Cerebellar nuclear complex (tissue), 1 donor: ENCODE results near the gene RTF1.

Experiments
- DNase-seq, 2 experiments: peaks; one replicate each; lab custom pipeline; 2025; lab: John Stamatoyannopoulos, UW

Gene RTF1

DNA sequence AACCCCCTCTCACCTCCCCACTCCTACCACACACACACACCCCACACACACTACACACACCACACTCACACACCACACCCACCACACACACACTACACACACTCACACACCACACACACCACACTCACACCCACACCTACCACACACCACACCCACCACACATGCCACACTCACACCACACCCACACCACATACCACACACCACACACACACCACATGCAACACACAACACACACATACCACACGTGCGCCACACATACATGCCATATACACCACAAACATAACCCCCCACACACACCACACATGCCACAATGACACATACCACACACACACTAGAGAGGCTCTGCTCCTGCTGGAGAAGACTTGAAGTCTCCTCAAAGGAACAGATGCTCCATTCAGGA is 70.9 kb downstream of the RTF1 start:
- DNase-seq: no peak

DNA sequence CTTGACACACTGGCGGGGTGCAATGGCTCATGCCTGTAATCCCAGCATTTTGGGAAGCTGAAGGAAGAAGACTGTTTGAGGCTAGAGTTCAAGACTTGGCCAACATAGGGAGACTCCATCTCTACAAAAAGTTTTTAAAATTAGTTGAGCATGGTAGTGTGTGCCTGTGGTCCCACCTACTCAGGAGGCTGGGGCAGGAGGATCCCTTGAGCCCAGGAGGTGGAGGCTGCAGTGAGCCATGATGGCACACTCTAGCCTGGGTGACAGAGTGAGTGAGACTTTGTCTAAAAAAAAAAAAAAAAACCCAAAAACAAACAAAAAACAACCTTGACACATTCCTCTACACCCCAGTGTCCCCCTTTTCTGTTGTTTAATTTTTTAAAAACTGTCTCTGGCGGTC is 72.7 kb downstream of the RTF1 start:
- no peak for DNase-seq

DNA sequence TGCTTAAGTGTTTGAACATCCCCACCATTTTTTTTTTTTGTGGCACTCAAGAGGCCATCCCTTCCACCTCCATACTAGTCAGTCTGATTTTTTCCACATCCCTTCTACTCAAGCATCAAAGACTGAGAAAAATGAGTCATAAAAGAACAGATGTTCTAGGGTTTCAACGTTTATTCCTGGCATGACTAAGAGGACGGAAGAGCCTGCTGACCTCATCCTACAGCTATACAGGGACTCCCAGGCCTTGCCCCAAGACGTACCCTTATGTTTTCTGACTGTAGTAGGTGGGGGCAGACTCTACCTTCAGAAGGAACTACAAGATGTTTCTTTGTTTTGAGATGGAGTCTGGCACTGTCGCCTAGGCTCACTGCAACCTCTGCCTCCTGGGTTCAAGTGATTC is 73.5 kb downstream of the RTF1 start:
- DNase-seq: no peak

DNA sequence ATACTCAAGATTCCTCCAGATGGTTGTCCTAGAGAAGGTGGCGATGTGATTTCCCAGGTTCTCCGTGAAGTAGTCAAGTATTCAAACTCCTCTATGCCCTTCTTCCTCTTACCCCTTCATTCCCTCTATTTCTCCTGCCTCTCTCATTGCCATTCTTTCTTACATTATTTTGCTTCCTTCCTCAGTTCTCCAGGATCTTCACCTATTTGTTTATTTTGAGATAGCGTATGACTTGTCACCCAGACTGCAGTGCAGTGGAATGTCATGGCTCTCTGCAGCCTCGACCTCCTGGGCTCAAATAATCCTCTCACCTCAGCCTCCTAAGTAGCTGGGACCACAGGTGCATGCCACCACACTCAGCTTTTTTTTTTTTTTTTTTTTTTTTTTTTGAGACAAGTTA is 75.0 kb downstream of the RTF1 start:
- DNase-seq: no peak

DNA sequence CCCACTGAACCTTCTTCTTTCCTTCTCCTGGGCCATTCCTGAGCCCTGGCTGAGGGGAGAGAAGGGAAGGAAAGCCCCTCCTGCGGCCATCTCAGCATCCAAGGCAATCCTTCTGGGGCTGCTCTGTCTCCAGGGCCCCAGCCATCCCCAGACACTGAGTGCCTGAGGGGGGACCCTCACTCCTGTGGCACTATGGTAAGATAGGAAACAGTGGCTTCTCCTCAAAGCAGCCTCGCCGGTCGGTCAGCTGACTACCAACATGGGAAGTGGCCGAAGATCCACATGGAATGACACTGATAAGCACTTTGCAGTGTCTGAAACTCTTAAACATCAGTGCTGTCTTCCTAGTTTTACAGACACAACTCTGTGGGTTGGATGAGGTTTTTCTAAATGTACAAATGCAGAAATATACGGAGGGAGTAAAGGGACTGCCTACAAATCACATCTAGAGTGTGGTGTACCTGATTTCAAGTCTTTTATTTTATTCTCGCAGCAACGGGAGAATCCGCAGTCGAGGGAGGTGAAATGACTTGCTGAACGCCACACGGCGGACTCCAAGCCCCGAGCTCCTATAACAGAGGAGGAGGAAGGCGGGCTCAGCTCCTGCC is 75.8 kb downstream of the RTF1 start:
- DNase-seq: no peak

DNA sequence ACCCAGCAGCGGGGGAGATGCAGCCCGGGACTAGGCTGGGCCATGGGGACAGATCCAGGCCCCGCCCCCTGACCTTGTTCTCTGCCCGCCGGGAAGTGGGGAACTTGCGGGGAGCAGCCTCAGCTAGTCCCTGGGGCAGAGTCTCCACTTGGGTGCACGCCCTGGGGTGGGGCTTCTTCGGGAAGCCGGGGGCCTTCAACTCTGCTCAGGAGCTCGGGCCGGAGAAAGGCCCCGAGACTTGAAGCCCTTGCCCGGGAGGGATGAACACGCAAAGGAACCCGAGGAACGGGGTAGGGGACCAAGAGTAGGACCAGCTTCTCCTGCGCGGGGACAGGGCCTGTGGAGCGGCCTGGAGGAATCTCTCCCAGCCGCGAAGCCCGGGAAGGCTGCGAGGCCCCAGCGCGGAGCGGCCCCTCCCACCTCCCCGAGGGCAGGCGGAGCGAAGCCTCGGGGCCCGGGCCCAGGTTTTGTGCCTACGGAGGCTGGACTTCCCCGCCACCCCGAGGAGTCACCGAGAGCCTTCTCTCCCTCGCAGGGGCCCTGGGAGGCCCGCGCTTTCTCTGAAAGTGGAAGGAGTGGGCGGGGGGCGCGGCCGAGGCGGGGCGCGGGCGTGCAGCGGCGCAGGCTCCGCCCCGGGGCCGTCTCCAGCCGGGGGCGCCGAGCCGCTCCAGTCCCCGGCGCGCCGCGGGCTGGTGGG is 76.5 kb downstream of the RTF1 start, which contains the start of gene ITPKA:
Gene ITPKA (plus strand): TSS at position 670 of the 697 bp plus-strand sequence. CDS start 54 bp downstream, outside the sequence.
- no peak for DNase-seq

DNA sequence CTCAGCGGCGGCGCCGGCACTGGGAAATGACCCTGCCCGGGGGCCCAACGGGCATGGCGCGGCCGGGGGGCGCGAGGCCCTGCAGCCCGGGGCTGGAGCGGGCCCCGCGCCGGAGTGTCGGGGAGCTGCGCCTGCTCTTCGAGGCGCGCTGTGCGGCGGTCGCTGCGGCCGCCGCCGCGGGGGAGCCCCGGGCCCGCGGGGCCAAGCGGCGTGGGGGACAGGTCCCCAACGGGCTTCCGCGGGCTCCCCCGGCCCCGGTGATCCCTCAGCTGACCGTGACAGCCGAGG is 77.0 kb downstream of the RTF1 start:
- no peak for DNase-seq

DNA sequence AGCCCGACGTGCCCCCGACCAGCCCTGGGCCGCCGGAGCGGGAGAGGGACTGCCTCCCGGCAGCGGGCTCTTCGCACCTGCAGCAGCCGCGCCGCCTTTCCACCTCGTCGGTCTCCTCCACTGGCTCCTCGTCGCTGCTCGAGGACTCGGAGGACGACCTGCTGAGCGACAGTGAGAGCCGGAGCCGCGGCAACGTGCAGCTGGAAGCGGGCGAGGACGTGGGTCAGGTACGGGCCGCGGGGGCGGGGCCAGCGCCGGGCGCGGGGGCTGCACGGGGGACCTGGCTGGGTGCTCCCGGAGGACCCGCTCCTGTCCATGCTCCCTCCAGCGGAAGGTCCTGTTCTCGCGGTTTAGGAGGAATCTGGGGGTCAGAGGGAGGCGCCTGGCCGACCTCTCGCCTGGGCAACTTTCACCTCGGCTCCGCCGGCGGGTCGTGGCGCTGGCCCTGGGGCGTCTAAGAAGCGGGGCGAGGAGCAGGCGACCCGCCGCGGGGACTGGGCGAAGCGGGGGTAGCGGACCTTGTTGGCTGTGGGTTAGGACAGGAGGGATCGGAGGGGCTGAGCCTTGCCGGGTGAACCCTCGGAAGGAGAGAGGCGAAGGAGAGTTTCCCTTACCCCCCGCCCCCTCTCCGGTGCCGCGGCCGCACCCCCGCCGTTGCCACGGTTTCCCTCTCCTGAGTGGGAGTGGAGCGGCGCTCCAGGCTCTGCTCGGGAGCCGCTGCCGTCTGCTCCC is 77.5 kb downstream of the RTF1 start:
- no peak for DNase-seq

DNA sequence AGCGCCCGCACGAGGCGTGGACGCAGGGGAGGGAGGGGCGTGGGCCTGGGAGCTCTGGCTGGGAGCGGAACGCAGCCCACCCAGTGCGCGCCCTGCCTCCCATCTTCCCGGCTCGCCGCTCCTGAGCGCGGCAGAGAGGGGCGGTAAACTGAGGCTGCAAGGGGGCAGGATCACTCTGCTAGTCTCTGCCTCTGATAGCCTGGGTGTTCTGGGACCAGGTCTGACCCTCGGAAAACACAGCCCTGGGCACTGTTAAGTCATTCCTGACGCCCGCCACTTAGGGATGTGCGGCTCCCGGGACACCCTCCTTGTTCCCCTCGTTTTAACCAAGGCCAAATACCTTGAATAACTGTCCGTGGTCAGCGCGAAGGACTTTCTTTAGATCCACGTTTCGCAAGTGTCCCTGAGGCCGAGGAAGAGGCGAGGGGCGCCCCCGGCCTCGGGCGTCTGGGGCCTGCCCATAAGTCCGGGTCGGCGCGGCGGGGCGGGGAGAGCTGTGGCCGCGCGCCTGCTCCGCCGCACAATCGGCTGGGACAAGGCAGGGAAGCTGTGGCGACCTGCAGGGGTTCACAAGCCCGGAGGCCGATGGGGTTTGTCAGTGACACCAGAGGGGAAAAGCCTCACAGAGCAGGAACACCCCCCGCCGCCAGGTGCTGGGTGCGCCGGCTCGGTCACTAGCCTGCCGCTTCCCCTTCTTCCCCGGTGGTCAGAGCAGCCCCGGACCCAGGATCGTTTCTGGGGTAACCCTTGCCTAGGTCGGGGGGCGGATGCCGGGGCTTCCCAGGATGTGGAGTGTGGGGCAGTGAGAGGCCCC is 78.2 kb downstream of the RTF1 start:
- no peak for DNase-seq

DNA sequence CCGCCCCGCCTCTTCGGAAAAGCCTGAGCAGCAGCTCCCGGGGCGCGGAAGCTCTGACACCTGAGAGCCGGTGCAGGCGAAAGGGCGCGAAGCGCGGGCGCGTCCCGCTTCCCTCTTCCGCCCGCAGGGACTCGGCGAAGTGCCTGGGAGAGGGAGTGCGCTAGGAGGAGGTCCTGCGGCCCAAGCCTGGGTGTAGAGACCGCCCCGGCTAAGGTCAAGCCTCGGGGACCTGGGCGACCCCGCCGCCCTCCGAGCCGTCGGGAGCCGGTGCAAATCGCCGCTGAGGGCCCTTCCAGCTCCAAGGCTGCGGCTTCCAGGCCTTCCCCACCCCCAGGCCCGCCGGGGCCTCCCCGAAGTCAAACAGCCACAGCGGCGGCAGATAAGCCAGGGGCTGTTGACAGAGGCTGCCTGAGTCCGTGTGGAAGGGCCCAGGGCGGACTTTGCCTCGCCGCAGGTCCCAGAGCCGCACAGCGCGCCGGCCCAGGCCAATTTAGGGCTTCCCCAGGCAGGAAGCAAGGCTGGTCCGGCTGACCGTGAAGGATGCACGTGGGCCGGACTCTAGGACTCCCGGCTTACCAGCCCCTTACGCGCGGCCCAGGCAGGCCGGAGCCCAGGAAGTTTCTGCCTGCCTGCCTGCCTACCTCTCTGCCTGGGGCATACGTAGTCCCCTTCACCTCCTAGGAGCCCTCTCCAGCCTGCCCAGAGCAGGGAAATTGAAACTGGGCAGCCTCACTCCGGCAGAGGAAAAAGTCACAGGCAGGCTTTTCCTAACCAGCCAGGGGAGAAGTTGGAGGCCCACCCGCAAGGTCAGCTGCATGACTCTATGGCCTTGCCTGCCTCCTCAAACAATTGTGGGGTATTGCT is 79.1 kb downstream of the RTF1 start:
- DNase-seq: no peak

DNA sequence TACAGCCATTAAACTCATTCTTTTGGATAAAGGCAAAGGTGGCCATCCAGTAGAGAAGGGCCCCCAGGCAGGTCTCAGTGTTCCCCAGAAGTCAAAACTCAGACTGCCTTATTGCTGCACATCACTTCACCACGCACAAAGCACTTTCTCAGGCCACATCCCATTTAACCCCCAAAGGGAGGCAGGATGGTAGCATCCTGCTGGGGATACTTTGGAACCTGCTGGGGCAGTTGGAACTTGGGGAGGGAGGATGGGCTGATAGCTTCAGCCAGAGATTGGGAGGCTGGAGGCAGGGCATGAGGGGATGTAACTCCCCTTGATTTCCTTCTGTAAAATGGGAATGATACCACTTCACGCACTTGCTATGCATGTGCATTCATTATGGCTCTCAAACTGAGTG is 81.8 kb downstream of the RTF1 start:
- no peak for DNase-seq

DNA sequence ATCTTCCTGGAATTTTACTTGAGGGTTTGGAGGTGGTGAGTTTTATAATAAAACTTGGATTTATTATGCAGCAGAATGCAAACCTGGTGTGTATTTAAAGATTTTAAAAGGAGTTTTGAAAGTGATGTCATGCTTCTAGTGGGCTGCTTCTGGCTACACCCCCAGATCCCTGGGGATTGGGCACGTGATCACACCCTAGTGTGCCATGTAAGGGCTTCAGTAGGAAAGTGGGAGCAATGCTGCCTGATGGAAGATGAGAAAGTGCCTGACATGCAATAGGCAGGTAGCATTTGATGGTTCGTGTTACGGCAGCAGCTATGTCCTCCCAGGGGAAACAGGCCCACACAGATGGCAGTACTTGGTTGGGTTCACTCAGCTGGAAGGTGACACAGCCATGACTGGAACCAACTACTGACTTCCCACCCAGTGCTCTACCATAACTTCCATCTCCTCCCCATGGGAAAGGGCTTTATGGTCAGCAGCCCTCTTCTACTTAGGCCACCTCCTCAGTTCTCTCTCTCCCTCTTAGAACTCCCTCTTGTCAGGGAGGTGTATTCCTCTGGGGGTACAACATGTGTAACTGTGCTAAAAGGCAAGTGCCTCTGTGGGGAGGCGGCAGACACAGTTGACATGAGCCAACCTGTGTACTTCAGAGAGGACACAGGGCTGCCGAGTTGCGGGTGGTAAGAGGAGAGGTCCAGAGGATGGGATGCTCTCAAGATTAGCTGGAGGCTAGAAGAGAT is 82.4 kb downstream of the RTF1 start:
- DNase-seq: no peak

DNA sequence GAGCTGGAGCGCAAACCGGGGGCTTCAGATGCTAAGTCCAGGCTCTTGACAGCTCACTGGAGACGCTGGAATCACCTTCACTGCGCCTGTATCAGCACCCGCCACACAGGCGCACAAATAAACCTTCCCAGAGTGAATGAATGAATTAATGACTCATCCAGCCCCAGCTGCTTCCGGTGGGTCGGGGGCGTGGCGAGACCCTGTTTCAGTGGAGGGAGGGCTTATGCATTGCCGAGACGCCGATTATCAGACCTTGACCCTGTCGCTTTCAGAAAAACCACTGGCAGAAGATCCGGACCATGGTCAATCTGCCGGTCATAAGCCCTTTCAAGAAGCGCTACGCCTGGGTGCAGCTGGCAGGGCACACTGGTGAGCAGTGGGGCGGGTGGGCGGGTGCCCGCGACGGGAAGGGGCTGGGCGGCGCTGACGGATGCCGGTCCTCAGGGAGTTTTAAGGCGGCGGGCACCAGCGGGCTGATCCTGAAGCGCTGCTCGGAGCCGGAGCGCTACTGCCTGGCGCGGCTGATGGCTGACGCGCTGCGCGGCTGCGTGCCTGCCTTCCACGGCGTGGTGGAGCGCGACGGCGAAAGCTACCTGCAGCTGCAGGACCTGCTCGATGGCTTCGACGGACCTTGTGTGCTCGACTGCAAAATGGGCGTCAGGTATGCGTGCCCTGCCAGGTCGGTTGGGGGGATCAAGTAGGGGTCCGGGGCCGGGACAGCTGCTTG is 84.5 kb downstream of the RTF1 start:
- no peak for DNase-seq

DNA sequence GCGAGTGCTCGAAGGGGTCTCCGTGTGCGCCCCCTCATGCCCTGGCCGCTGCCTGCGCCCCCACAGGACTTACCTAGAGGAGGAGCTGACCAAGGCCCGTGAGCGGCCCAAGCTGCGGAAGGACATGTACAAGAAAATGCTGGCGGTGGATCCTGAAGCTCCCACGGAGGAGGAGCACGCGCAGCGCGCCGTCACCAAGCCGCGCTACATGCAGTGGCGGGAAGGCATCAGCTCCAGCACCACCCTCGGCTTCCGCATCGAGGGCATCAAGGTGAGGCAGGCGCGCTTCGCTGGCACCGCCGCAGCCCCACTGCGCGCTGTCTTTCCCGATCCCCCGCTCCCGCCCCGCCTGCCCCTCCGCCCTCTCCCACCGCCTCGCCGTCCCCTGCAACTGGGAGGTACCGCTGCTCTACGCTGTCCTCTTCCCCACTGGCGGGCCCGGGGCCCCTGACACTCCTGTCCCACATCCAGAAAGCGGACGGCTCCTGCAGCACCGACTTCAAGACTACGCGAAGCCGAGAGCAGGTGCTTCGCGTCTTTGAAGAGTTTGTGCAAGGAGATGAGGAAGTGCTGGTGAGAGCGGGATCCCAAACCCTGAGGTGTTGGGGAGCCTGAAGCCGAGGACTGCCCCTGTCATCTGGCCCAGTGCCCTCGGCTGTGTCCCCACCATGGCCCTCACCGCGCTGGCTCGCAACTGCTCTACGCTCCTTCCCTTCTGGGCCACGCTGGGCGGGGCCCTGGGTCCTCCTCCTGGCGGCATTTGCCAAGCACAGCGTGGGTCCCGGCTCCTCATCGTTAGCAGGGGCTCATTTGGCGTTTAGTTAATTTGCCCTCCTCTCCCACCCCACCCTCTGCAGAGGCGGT is 85.3 kb downstream of the RTF1 start:
- DNase-seq: no peak

DNA sequence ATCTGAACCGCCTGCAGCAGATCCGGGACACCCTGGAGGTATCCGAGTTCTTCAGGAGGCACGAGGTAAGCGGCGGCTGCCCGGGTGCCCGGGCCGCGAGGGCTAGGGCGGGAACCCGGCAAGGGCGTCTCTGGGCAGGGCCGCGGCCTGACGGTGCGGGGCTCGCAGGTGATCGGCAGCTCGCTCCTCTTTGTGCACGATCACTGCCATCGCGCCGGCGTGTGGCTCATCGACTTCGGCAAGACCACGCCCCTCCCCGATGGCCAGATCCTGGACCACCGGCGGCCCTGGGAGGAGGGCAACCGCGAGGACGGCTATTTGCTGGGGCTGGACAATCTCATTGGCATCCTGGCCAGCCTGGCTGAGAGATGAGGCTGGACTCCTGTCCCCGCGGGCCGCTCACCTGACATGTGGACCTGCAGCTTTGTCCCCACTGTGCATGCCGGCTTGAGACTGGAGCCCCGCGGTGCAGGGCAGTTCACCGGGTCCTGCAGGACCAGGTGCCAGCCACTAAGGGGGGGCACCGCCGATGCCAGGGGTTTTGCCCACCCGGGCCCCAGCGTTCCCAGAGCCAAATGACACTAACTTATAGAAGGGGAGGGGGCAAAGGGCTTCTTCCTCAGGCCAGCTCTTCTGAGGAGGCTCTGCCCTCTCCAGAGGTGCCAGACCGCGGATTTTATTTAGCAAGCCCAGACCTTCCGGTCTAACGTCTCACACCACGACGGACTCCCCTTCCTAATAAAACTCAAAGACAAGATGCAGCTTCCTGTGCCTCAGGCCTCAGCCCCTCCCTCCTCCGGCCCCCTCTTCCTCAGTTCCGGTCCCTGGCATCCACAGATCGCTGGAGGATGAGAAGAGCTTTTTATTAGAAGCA is 86.1 kb downstream of the RTF1 start:
- no peak for DNase-seq

DNA sequence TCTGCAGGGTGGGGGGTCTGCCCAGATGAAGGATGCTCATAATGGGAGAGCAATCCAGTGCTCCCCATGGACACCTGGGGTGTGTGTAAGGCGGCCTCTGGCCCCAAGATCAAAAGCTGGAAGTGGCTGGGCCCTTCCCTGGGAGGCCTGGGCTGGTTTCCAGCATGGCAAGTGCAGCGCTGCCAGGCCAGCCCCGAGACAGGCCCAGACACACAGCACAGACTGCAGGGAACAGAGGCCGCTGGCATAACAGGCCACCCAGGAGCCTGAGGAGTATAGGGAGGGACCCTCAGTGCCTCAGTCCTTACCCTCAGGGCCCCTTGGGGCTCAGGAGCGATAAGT is 86.7 kb downstream of the RTF1 start:
- DNase-seq: no peak

DNA sequence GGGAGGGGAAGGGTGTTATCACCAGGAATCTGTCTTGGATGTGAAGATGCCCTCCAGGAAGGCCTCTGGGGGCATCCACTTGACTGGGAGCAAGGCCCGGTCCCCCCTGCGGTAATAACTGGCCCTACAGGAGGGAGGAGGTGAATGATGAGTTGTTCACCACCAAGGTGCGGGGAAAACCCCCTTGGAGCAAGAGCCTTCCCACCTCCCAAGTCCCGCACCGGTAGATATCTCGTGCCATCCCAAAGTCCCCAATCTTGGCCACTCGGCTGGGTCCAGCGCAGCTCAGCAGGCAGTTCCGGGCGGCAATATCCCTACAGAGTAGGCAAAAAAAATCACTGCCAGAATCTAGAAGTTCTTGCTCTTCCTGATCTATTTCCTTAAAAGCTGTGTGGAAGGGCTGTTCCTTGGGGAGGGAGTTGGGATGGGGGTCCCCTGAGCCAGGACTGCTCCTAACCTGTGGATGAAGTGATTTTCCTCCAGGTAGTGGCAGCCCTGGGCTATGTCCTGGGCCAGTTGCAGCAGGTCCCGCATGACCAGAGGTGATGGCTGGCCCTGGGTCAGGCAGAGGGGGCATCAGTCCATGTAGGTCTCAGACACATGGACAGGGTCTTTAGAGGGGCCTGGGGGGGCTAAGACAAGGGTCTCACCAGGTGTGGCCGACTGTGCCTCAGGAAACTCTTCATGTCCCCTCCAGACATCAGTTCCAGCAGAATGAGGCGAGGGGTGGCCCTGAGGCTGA is 88.0 kb downstream of the RTF1 start:
- no peak for DNase-seq

DNA sequence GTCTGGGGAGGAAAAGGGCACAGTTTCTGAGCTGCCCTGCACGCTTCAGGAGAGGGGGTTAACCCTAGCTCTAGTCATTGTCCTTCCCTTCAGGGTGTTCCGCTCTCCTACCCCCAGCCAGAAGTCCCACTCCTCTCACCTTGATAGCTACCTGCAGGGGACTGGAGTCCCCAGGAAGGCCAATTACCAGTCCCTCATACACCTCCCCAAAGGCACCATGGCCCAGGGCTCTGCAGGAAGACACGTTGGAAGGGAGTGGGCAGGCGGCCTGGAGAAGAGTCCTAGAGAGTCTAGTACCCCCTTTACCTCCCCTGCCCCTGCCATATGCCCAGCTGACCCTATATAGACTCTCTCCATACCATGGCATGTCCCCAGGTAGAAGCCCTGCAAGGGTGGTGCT is 88.9 kb downstream of the RTF1 start:
- DNase-seq: no peak
